GM23338 (cell line): ENCODE results near the gene GIMAP2. TPM values are rescaled to one million over a fixed set of nuclear protein-coding genes. Genes with fewer than 3 reads are reported as not detected.

Experiments used
- ATAC-seq: fragments of 200-7000 bp; cut with Tn5 transposase; 3 replicates; pipeline ENCODE4 v1.9.1; 2020
- DNase-seq: peaks from one replicate; pipeline ENCODE4 v3.0.0-alpha.2; 2015; ENCODE audit warnings: low spot score
- H2AFZ ChIP-seq: fragments of 200-600 bp; sonication (generic); 2 replicates; pipeline ENCODE4 v1.8.0; 2016; ENCODE audit warnings: antibody characterized with exemption, mild to moderate bottlenecking, moderate library complexity
- H3F3A ChIP-seq: fragments of 200-600 bp; sonication (generic); replicated peaks from 2 replicates; pipeline ENCODE4 v1.8.0; 2017; ENCODE audit warnings: antibody characterized with exemption, mixed run types, low read depth
- H3K27ac ChIP-seq: fragments of 200-600 bp; sonication (generic); 2 replicates; pipeline ENCODE4 v1.6.1; 2016; ENCODE audit warnings: low read depth
- H3K27me3 ChIP-seq: fragments of 200-600 bp; sonication (generic); 2 replicates; pipeline ENCODE4 v1.8.0; 2016; ENCODE audit warnings: mild to moderate bottlenecking, mixed run types, moderate library complexity; ENCODE audit not compliant: insufficient read depth
- H3K36me3 ChIP-seq: fragments of 200-600 bp; sonication (generic); 2 replicates; pipeline ENCODE4 v1.8.0; 2016; ENCODE audit warnings: mild to moderate bottlenecking; ENCODE audit not compliant: insufficient read depth
- H3K4me1 ChIP-seq: fragments of 200-600 bp; sonication (generic); 2 replicates; pipeline ENCODE4 v1.8.0; 2016; ENCODE audit warnings: mild to moderate bottlenecking, moderate library complexity; ENCODE audit not compliant: insufficient read depth
- H3K4me2 ChIP-seq: fragments of 200-600 bp; sonication (generic); 2 replicates; pipeline ENCODE4 v1.7.1; 2017; ENCODE audit warnings: mixed run types
- H3K4me3 ChIP-seq: fragments of 200-600 bp; sonication (generic); 2 replicates; pipeline ENCODE4 v1.6.1; 2016; ENCODE audit warnings: mixed run types
- H3K79me2 ChIP-seq: fragments of 200-600 bp; sonication (generic); replicated peaks from 2 replicates; pipeline ENCODE4 v1.8.0; 2017; ENCODE audit warnings: mild to moderate bottlenecking; ENCODE audit not compliant: insufficient read depth
- H3K9me2 ChIP-seq: fragments of 200-600 bp; sonication (generic); 2 replicates; pipeline ENCODE4 v1.8.0; 2017; ENCODE audit not compliant: insufficient read depth
- H4K20me1 ChIP-seq: fragments of 200-600 bp; sonication (generic); replicated peaks from 2 replicates; pipeline ENCODE4 v1.8.0; 2017; ENCODE audit warnings: mild to moderate bottlenecking; ENCODE audit not compliant: insufficient read depth
- H3K27ac Mint-ChIP-seq: 2 replicates; pipeline ENCODE4 v1.8.0; 2020; ENCODE audit warnings: inconsistent platforms, mild to moderate bottlenecking, moderate library complexity, mixed read lengths
- H3K27me3 Mint-ChIP-seq: 3 replicates; pipeline ENCODE4 v1.8.0; 2022; ENCODE audit warnings: low read depth, mild to moderate bottlenecking, moderate library complexity, mixed read lengths, inconsistent platforms; ENCODE audit not compliant: insufficient read depth, poor library complexity
- H3K36me3 Mint-ChIP-seq: 3 replicates; pipeline ENCODE4 v1.8.0; 2021; ENCODE audit warnings: low read depth, mild to moderate bottlenecking, inconsistent platforms, moderate library complexity, mixed read lengths
- H3K4me1 Mint-ChIP-seq: 3 replicates; pipeline ENCODE4 v1.8.0; 2020; ENCODE audit warnings: mild to moderate bottlenecking, inconsistent platforms, mixed read lengths
- H3K4me3 Mint-ChIP-seq: 3 replicates; pipeline ENCODE4 v1.8.0; 2021; ENCODE audit warnings: moderate library complexity, mild to moderate bottlenecking, inconsistent platforms, mixed read lengths
- H3K9me3 Mint-ChIP-seq: 3 replicates; pipeline ENCODE4 v1.8.0; 2020; ENCODE audit warnings: moderate library complexity, mild to moderate bottlenecking, inconsistent platforms, mixed read lengths
- CREB1 ChIP-seq: fragments of 250-450 bp; sonication (Bioruptor Pico); IDR thresholded peaks from 2 replicates; pipeline ENCODE4 v1.5.0; 2020; ENCODE audit warnings: low read depth, mild to moderate bottlenecking, moderate library complexity
- ETS1 ChIP-seq: IDR thresholded peaks from 2 replicates; pipeline ENCODE4 v1.6.1; 2016; ENCODE audit warnings: antibody characterized with exemption
- EZH2 ChIP-seq: fragments of 200-600 bp; sonication (generic); IDR thresholded peaks from one replicate; pipeline ENCODE4 v1.8.0; 2017; ENCODE audit warnings: antibody characterized with exemption, mild to moderate bottlenecking, low read depth; ENCODE audit not compliant: unreplicated experiment
- EZH2phosphoT487 ChIP-seq: fragments of 200-600 bp; sonication (generic); IDR thresholded peaks from one replicate; pipeline ENCODE4 v1.8.1; 2018; ENCODE audit warnings: antibody characterized with exemption; ENCODE audit not compliant: unreplicated experiment
- JUNB ChIP-seq: IDR thresholded peaks from one replicate; pipeline ENCODE4 v1.6.1; 2016; ENCODE audit warnings: antibody characterized with exemption; ENCODE audit not compliant: unreplicated experiment
- NANOG ChIP-seq: IDR thresholded peaks from 2 replicates; pipeline ENCODE4 v1.6.1; 2016; ENCODE audit warnings: antibody characterized with exemption, borderline replicate concordance
- STAT1 ChIP-seq: IDR thresholded peaks from one replicate; pipeline ENCODE4 v1.6.1; 2016; ENCODE audit warnings: antibody characterized with exemption; ENCODE audit not compliant: unreplicated experiment
- ZNF114 ChIP-seq: fragments of 250-450 bp; sonication (Bioruptor Pico); IDR thresholded peaks from 2 replicates; pipeline ENCODE4 v1.5.0; 2020; ENCODE audit warnings: mild to moderate bottlenecking, moderate library complexity
- ZNF331 ChIP-seq: fragments of 250-450 bp; sonication (Bioruptor Pico); IDR thresholded peaks from 2 replicates; pipeline ENCODE4 v1.5.0; 2020; ENCODE audit warnings: low read depth, mild to moderate bottlenecking, moderate library complexity
- polyA plus RNA-seq: library from polyadenylated mRNA; unstranded; fragments of >200 nt; fragmentation: Nextera tagmentation; extraction: Ambion mirVana; gene quantifications from 2 replicates; pipeline ENCODE4 v1.2.1, GENCODE V29; 2016
- total RNA-seq: library from RNA; depleted of rRNA; stranded (reverse); fragments of >200 nt; shearing (Covaris generic); gene quantifications from 2 replicates; pipeline ENCODE4 v1.2.3, GENCODE V29; 2014
- TF ChIP-seq, protein P1 (sequence below): IDR thresholded peaks from one replicate; pipeline ENCODE4 v1.6.1; 2018; ENCODE audit warnings: antibody characterized with exemption; ENCODE audit not compliant: unreplicated experiment
- TF ChIP-seq, protein P2 (sequence below): fragments of 250-450 bp; sonication (Bioruptor Pico); IDR thresholded peaks from 2 replicates; pipeline ENCODE4 v1.5.0; 2020; ENCODE audit warnings: mild to moderate bottlenecking, moderate library complexity

Gene GIMAP2
- total and polyA plus RNA-seq, 2 experiments from 2014 or later = not detected

GRCh38 chr7:150668472-150668911 is 17.0 kb upstream of the GIMAP2 start (continued):
- TF ChIP-seq, protein P1, sequence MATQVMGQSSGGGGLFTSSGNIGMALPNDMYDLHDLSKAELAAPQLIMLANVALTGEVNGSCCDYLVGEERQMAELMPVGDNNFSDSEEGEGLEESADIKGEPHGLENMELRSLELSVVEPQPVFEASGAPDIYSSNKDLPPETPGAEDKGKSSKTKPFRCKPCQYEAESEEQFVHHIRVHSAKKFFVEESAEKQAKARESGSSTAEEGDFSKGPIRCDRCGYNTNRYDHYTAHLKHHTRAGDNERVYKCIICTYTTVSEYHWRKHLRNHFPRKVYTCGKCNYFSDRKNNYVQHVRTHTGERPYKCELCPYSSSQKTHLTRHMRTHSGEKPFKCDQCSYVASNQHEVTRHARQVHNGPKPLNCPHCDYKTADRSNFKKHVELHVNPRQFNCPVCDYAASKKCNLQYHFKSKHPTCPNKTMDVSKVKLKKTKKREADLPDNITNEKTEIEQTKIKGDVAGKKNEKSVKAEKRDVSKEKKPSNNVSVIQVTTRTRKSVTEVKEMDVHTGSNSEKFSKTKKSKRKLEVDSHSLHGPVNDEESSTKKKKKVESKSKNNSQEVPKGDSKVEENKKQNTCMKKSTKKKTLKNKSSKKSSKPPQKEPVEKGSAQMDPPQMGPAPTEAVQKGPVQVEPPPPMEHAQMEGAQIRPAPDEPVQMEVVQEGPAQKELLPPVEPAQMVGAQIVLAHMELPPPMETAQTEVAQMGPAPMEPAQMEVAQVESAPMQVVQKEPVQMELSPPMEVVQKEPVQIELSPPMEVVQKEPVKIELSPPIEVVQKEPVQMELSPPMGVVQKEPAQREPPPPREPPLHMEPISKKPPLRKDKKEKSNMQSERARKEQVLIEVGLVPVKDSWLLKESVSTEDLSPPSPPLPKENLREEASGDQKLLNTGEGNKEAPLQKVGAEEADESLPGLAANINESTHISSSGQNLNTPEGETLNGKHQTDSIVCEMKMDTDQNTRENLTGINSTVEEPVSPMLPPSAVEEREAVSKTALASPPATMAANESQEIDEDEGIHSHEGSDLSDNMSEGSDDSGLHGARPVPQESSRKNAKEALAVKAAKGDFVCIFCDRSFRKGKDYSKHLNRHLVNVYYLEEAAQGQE = no peak
- TF ChIP-seq EZH2phosphoT487 = no peak
- TF ChIP-seq ZNF114 (CRISPR knock-in tag) = no peak

DNA sequence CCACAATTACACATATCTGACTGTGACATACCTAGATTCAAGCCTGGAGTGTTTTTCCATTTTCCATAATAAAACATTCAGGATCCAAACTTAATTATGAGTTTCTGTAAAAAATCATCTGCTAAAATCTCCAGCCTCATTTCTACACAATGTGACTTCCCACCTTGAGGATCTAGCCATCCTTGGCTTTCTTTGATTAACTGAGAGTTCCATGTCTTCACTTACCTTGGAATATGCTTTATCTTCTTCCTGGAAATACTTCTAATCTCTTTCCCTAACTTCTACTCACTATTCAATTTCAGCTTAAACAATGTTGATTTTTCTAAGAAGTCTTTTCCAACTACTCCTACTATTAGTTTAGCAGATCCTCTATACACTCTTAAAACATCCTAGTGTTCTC is 16.5 kb upstream of the GIMAP2 start:
- H3K27ac ChIP-seq = no peak overlapping the region
- H4K20me1 ChIP-seq = no peaks in the 10 kb centered on the region
- no peaks in the 10 kb centered on the region for H3K79me2 ChIP-seq
- no peaks in the 10 kb centered on the region for H3K4me1 ChIP-seq
- TF ChIP-seq JUNB = no peak
- no peak for TF ChIP-seq EZH2phosphoT487
- TF ChIP-seq, protein P1 = no peak
- no peak for TF ChIP-seq ZNF114 (CRISPR knock-in tag)
- TF ChIP-seq, protein P2, sequence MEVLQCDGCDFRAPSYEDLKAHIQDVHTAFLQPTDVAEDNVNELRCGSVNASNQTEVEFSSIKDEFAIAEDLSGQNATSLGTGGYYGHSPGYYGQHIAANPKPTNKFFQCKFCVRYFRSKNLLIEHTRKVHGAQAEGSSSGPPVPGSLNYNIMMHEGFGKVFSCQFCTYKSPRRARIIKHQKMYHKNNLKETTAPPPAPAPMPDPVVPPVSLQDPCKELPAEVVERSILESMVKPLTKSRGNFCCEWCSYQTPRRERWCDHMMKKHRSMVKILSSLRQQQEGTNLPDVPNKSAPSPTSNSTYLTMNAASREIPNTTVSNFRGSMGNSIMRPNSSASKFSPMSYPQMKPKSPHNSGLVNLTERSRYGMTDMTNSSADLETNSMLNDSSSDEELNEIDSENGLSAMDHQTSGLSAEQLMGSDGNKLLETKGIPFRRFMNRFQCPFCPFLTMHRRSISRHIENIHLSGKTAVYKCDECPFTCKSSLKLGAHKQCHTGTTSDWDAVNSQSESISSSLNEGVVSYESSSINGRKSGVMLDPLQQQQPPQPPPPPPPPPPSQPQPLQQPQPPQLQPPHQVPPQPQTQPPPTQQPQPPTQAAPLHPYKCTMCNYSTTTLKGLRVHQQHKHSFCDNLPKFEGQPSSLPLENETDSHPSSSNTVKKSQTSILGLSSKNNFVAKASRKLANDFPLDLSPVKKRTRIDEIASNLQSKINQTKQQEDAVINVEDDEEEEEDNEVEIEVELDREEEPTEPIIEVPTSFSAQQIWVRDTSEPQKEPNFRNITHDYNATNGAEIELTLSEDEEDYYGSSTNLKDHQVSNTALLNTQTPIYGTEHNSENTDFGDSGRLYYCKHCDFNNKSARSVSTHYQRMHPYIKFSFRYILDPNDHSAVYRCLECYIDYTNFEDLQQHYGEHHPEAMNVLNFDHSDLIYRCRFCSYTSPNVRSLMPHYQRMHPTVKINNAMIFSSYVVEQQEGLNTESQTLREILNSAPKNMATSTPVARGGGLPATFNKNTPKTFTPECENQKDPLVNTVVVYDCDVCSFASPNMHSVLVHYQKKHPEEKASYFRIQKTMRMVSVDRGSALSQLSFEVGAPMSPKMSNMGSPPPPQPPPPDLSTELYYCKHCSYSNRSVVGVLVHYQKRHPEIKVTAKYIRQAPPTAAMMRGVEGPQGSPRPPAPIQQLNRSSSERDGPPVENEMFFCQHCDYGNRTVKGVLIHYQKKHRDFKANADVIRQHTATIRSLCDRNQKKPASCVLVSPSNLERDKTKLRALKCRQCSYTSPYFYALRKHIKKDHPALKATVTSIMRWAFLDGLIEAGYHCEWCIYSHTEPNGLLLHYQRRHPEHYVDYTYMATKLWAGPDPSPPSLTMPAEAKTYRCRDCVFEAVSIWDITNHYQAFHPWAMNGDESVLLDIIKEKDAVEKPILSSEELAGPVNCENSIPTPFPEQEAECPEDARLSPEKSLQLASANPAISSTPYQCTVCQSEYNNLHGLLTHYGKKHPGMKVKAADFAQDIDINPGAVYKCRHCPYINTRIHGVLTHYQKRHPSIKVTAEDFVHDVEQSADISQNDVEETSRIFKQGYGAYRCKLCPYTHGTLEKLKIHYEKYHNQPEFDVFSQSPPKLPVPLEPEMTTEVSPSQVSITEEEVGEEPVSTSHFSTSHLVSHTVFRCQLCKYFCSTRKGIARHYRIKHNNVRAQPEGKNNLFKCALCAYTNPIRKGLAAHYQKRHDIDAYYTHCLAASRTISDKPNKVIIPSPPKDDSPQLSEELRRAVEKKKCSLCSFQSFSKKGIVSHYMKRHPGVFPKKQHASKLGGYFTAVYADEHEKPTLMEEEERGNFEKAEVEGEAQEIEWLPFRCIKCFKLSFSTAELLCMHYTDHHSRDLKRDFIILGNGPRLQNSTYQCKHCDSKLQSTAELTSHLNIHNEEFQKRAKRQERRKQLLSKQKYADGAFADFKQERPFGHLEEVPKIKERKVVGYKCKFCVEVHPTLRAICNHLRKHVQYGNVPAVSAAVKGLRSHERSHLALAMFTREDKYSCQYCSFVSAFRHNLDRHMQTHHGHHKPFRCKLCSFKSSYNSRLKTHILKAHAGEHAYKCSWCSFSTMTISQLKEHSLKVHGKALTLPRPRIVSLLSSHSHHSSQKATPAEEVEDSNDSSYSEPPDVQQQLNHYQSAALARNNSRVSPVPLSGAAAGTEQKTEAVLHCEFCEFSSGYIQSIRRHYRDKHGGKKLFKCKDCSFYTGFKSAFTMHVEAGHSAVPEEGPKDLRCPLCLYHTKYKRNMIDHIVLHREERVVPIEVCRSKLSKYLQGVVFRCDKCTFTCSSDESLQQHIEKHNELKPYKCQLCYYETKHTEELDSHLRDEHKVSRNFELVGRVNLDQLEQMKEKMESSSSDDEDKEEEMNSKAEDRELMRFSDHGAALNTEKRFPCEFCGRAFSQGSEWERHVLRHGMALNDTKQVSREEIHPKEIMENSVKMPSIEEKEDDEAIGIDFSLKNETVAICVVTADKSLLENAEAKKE (CRISPR knock-in tag) = no peak
- TF ChIP-seq CREB1 (CRISPR knock-in tag) = no peak
- no peak for TF ChIP-seq NANOG
- TF ChIP-seq ETS1 = no peak
- no peak for TF ChIP-seq ZNF331 (CRISPR knock-in tag)
- TF ChIP-seq EZH2 = no peak
- no peak for TF ChIP-seq STAT1
- H3K9me2 ChIP-seq = no peaks in the 10 kb centered on the region
- H3K27me3 ChIP-seq = no peaks in the 10 kb centered on the region
- H3K4me3 ChIP-seq = no peak overlapping the region
- no peaks in the 10 kb centered on the region for H3K36me3 ChIP-seq
- Mint-ChIP-seq H3K4me1 (no peaks in the 10 kb centered on the region), H3K9me3 (no peaks in the 10 kb centered on the region; the same call in none of the 3 replicates), H3K36me3 (no peaks in the 10 kb centered on the region), H3K4me3 (no peak overlapping the region), H3K27me3 (peaks cover 5% of the 10 kb centered on the region), H3K27ac (no peak overlapping the region)
- no peaks in the 10 kb centered on the region for H3F3A ChIP-seq
- H3K4me2 ChIP-seq = no peak overlapping the region
- no peak for ATAC-seq
- H2AFZ ChIP-seq = no peak overlapping the region
- no peak for DNase-seq
